Measurements from ENCODE around the gene SLC25A44. TPM values are rescaled to one million over a fixed set of nuclear protein-coding genes. Genes with fewer than 3 reads are reported as not detected.
"Not testable (repeated sequence)": the region's sequence is repeated elsewhere in the genome, so short reads cannot be mapped to it uniquely, and the experiment has no call there.

The SLC25A44 gene
- total and polyA plus RNA-seq, 2 of the 8 experiments (the other 6 are each of a cell fraction or from before 2014, with no cell fraction given) = 23.4 to 32.1 TPM

GRCh38 chr1:156181391-156181924, 12.4 kb upstream of the SLC25A44 start:
- H3K79me1 ChIP-seq (ENCODE audit: low read depth, low read length); H2BK120ac ChIP-seq (replicated peaks; ENCODE audit: low read depth, low read length); H2BK15ac ChIP-seq (ENCODE audit: low read length); H2BK12ac ChIP-seq (ENCODE audit: low read depth, low read length); H4K91ac ChIP-seq (replicated peaks; ENCODE audit: insufficient read length, low read length); H2AK5ac ChIP-seq (ENCODE audit: low read depth, low read length); H2AFZ ChIP-seq (ENCODE audit: low read length); H3K14ac ChIP-seq (ENCODE audit: insufficient read length); H3K79me2 ChIP-seq (ENCODE audit: control insufficient read depth in 1 of 2, insufficient read depth in 2 of 2, low read length in 2 of 2); H4K8ac ChIP-seq (ENCODE audit: extremely low read depth, insufficient read depth, low read length); H3K9ac ChIP-seq (replicated peaks in 1 of 4; ENCODE audit: extremely low read depth in 1 of 4, low read depth in 3 of 4, low read length in 3 of 4); H2BK20ac ChIP-seq (ENCODE audit: low read length); H3K18ac ChIP-seq (ENCODE audit: extremely low read depth, low read length); H3K9me3 ChIP-seq (ENCODE audit: insufficient read depth in 2 of 2, low read depth in 1 of 2, low read length in 1 of 2); H3K4ac ChIP-seq (replicated peaks; ENCODE audit: insufficient read length, low read depth, low read length); FAIRE-seq; H3K23ac ChIP-seq (ENCODE audit: insufficient read length); H3K23me2 ChIP-seq (ENCODE audit: low read depth, low read length); H3K27me3 ChIP-seq (replicated peaks in 1 of 4; ENCODE audit: control insufficient read depth in 3 of 4, extremely low read depth in 1 of 4, insufficient read depth in 3 of 4, low read length in 3 of 4); H4K20me1 ChIP-seq (replicated peaks in 1 of 2; ENCODE audit: control insufficient read depth in 1 of 2, insufficient read depth in 2 of 2, low read length in 2 of 2); H3K56ac ChIP-seq (replicated peaks; ENCODE audit: insufficient read length, low read depth, low read length): not testable (repeated sequence)
- WGBS, 2 experiments (ENCODE audit: extremely low coverage in 1 of 2, insufficient coverage in 1 of 2, insufficient read length in 1 of 2, insufficient replicate concordance in 2 of 2, low coverage in 1 of 2, low lambda C conversion rate in 2 of 2, missing lambda C conversion rate in 1 of 2) = 1% methylated on average over 8 of the region's 8 CpGs; no CpG with 5 or more reads in 1 of the 2 experiments
- TF ChIP-seq TBP (IDR thresholded peaks at IDR 0.05; ENCODE audit: low read depth, low read length) (0 out of 2 replicates have a peak, but pooled peaks have one; percentile 13), SIN3A (conservative IDR thresholded peaks at IDR 0.05 in 1 of 2, IDR thresholded peaks at IDR 0.05 in 1 of 2; ENCODE audit: low read depth in 1 of 2, low read length in 2 of 2) (peak in 1 of 2 experiments; percentile 56; a peak in 1 of 4 replicates)
- ChIA-PET CTCF (ENCODE audit: partially characterized antibody) (interaction anchor here (0.6 to 2.0 kb wide), 4 partner anchors 13 to 40 kb away, joined by 3 to 7 read pairs (median 4); no protein-coding TSS in a partner anchor), POLR2A (ENCODE audit: partially characterized antibody) (interaction anchor here (0.6 to 2.0 kb wide), 6 partner anchors 12 to 299 kb away, joined by 3 to 14 read pairs (median 5); partner anchors contain the start of gene SLC25A44)
- peak; percentile 56 to 67 for DNase-seq (ENCODE audit: low read depth in 1 of 2, low spot score in 2 of 2)
- peak overlapping the region; percentile 19 to 42; a peak in 2 of 4 replicates for H3K4me2 ChIP-seq (ENCODE audit: insufficient read depth in 1 of 2, low read depth in 2 of 2, low read length in 2 of 2)
- peak overlapping the region; percentile 93; the same call in 1 of the 2 replicates for H2BK5ac ChIP-seq (ENCODE audit: low read depth, low read length)
- peak overlapping the region; percentile 67; the same call in 1 of the 2 replicates for H3K27ac ChIP-seq (ENCODE audit: low read depth, low read length)
- peak overlapping the region in 1 of 4 experiments; percentile 13; a peak in 1 of 8 replicates for H3K4me3 ChIP-seq (ENCODE audit: extremely low read depth in 1 of 4, insufficient read depth in 2 of 4, low read depth in 3 of 4, low read length in 4 of 4)
- peaks cover 6 to 21% (median 13%) of the 10 kb centered on the region in 4 experiments for H3K4me1 ChIP-seq (replicated peaks in 1 of 4; ENCODE audit: control insufficient read depth in 3 of 4, insufficient read depth in 4 of 4, low read length in 3 of 4)
- peaks cover 0 to 16% (median 1%) of the 10 kb centered on the region in 4 experiments; a peak in 2 of 8 replicates for H3K36me3 ChIP-seq (ENCODE audit: control insufficient read depth in 2 of 4, insufficient read depth in 4 of 4, low read length in 3 of 4)
- peak overlapping the region; percentile 36 for H4K5ac ChIP-seq (ENCODE audit: insufficient read length, low read depth, low read length)
